Neural cell (in vitro differentiated cells): ENCODE data around the gene COLEC11. TPM values are rescaled to one million over a fixed set of nuclear protein-coding genes. Genes with fewer than 3 reads are reported as not detected.

Experiments
- H2AFZ ChIP-seq: fragments of 200-600, 300-800 bp; sonication (generic), shearing (Covaris generic); 2 replicates; pipeline ENCODE4 v1.6.0; 2014; ENCODE audit warnings: low read depth, mild to moderate bottlenecking, antibody characterized with exemption, low read length, moderate library complexity
- H3F3A ChIP-seq: fragments of 200-600 bp; shearing (Covaris generic); 2 replicates; pipeline ENCODE4 v1.6.1; 2016; ENCODE audit warnings: mild to moderate bottlenecking, moderate library complexity, mixed read lengths, antibody characterized with exemption, low read length; ENCODE audit not compliant: insufficient read depth, poor library complexity, severe bottlenecking
- H3K27ac ChIP-seq: fragments of 200-600, 300-800 bp; sonication (generic), shearing (Covaris generic); 2 replicates; pipeline ENCODE4 v1.5.1; 2014; ENCODE audit warnings: mild to moderate bottlenecking, low read length, moderate library complexity
- H3K27me3 ChIP-seq: fragments of 300-800, 200-600 bp; sonication (generic), shearing (Covaris generic); 2 replicates; pipeline ENCODE4 v1.6.0; 2014; ENCODE audit warnings: mild to moderate bottlenecking, low read depth, low read length, moderate library complexity; ENCODE audit not compliant: insufficient read depth
- H3K36me3 ChIP-seq: fragments of 300-800, 200-600 bp; sonication (generic), shearing (Covaris generic); 2 replicates; pipeline ENCODE4 v1.5.1; 2014; ENCODE audit warnings: mild to moderate bottlenecking, antibody characterized with exemption, low read length, moderate library complexity; ENCODE audit not compliant: insufficient read depth
- H3K4me2 ChIP-seq: fragments of 300-800, 200-600 bp; sonication (generic), shearing (Covaris generic); 2 replicates; pipeline ENCODE4 v1.6.0; 2014; ENCODE audit warnings: mild to moderate bottlenecking, low read length
- H3K4me3 ChIP-seq: fragments of 300-800, 200-600 bp; sonication (generic), shearing (Covaris generic); 2 replicates; pipeline ENCODE4 v1.5.1; 2014; ENCODE audit warnings: mild to moderate bottlenecking, low read length, moderate library complexity
- H3K79me2 ChIP-seq: fragments of 200-600 bp; shearing (Covaris generic); replicated peaks from 2 replicates; pipeline ENCODE4 v1.6.0; 2014; ENCODE audit warnings: mild to moderate bottlenecking, low read length, moderate library complexity; ENCODE audit not compliant: insufficient read depth
- H3K9ac ChIP-seq: fragments of 300-800, 200-600 bp; sonication (generic), shearing (Covaris generic); 2 replicates; pipeline ENCODE4 v1.6.1; 2016; ENCODE audit warnings: mild to moderate bottlenecking, low read length, mixed read lengths
- H3K9me2 ChIP-seq: fragments of 200-600 bp; shearing (Covaris generic); 2 replicates; pipeline ENCODE4 v1.6.1; 2016; ENCODE audit warnings: mild to moderate bottlenecking, low read length, mixed read lengths; ENCODE audit not compliant: insufficient read depth
- H3K9me3 ChIP-seq: fragments of 200-600, 300-800 bp; sonication (generic), shearing (Covaris generic); 2 replicates; pipeline ENCODE4 v1.6.1; 2016; ENCODE audit warnings: mild to moderate bottlenecking, mixed run types, low read length, moderate library complexity, mixed read lengths
- H4K20me1 ChIP-seq: fragments of 200-600 bp; shearing (Covaris generic); 2 replicates; pipeline ENCODE4 v1.6.1; 2016; ENCODE audit warnings: mild to moderate bottlenecking, mixed run types; ENCODE audit not compliant: insufficient read depth
- EP300 ChIP-seq: fragments of 450-650 bp; conservative IDR thresholded peaks from 2 replicates; pipeline ENCODE4 v1.6.1; 2014; ENCODE audit warnings: antibody characterized with exemption, mild to moderate bottlenecking, moderate library complexity; ENCODE audit not compliant: poor library complexity, severe bottlenecking
- EZH2 ChIP-seq: fragments of 200-600, 300-800 bp; shearing (Covaris generic), sonication (generic); IDR thresholded peaks from 2 replicates; pipeline ENCODE4 v1.6.1; 2014; ENCODE audit warnings: antibody characterized with exemption, low read length, borderline replicate concordance, mild to moderate bottlenecking; ENCODE audit not compliant: insufficient read depth, poor library complexity, severe bottlenecking
- MXI1 ChIP-seq: fragments of 450-650 bp; conservative IDR thresholded peaks from 2 replicates; pipeline ENCODE4 v1.6.1; 2014; ENCODE audit warnings: antibody characterized with exemption, mild to moderate bottlenecking; ENCODE audit not compliant: poor library complexity, severe bottlenecking
- POLR2AphosphoS5 ChIP-seq: IDR thresholded peaks from 2 replicates; pipeline ENCODE4 v1.6.1; 2012
- RAD21 ChIP-seq: fragments of 450-650 bp; conservative IDR thresholded peaks from 2 replicates; pipeline ENCODE4 v1.6.1; 2014; ENCODE audit warnings: antibody characterized with exemption, mild to moderate bottlenecking, moderate library complexity
- REST ChIP-seq: IDR thresholded peaks from 2 replicates; pipeline ENCODE4 v1.6.1; 2012; ENCODE audit warnings: borderline replicate concordance
- SMC3 ChIP-seq: fragments of 450-650 bp; conservative IDR thresholded peaks from 2 replicates; pipeline ENCODE4 v1.6.1; 2014; ENCODE audit warnings: antibody characterized with exemption, mild to moderate bottlenecking, moderate library complexity; ENCODE audit not compliant: poor library complexity
- TAF1 ChIP-seq: IDR thresholded peaks from 2 replicates; pipeline ENCODE4 v1.6.1; 2012; ENCODE audit warnings: low read depth
- polyA plus RNA-seq: library from polyadenylated mRNA; depleted of rRNA; stranded (reverse); fragments of >200 nt; gene quantifications from 2 replicates; pipeline ENCODE4 v1.2.3, GENCODE V29; 2014
- TF ChIP-seq, protein P1 (sequence below): fragments of 450-650 bp; IDR thresholded peaks from 2 replicates; pipeline ENCODE4 v1.5.1; 2014; ENCODE audit warnings: antibody characterized with exemption, mild to moderate bottlenecking, moderate library complexity; ENCODE audit not compliant: poor library complexity, severe bottlenecking

Gene COLEC11
- polyA plus RNA-seq, 1 donor from 2014 or later = 4.0 TPM

GRCh38 chr2:3598197-3598910 lies 3.4 kb downstream of the COLEC11 start:
- no peak overlapping the region for H2AFZ ChIP-seq
- no peaks in the 10 kb centered on the region for H3K9me3 ChIP-seq
- H3K36me3 ChIP-seq = no peaks in the 10 kb centered on the region
- no peaks in the 10 kb centered on the region for H3K79me2 ChIP-seq
- no peak overlapping the region for H3K27ac ChIP-seq
- no peaks in the 10 kb centered on the region for H3K27me3 ChIP-seq
- H3K9ac ChIP-seq = no peak overlapping the region
- no peak overlapping the region for H3K4me3 ChIP-seq
- no peaks in the 10 kb centered on the region for H3F3A ChIP-seq
- H4K20me1 ChIP-seq = no peaks in the 10 kb centered on the region
- TF ChIP-seq RAD21 (no peak), POLR2AphosphoS5 (no peak), MXI1 (no peak), EP300 (no peak), REST (no peak), SMC3 (no peak), EZH2 (no peak), TAF1 (no peak)
- TF ChIP-seq, protein P1, sequence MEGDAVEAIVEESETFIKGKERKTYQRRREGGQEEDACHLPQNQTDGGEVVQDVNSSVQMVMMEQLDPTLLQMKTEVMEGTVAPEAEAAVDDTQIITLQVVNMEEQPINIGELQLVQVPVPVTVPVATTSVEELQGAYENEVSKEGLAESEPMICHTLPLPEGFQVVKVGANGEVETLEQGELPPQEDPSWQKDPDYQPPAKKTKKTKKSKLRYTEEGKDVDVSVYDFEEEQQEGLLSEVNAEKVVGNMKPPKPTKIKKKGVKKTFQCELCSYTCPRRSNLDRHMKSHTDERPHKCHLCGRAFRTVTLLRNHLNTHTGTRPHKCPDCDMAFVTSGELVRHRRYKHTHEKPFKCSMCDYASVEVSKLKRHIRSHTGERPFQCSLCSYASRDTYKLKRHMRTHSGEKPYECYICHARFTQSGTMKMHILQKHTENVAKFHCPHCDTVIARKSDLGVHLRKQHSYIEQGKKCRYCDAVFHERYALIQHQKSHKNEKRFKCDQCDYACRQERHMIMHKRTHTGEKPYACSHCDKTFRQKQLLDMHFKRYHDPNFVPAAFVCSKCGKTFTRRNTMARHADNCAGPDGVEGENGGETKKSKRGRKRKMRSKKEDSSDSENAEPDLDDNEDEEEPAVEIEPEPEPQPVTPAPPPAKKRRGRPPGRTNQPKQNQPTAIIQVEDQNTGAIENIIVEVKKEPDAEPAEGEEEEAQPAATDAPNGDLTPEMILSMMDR = no peak
- no peak overlapping the region for H3K4me2 ChIP-seq
- no peaks in the 10 kb centered on the region for H3K9me2 ChIP-seq

- no peaks in the 10 kb centered on the region for H3K9me2 ChIP-seq
- H3K79me2 ChIP-seq = no peaks in the 10 kb centered on the region
- H3K9me3 ChIP-seq = no peaks in the 10 kb centered on the region
- H3K27me3 ChIP-seq = no peaks in the 10 kb centered on the region
- no peak overlapping the region for H3K4me2 ChIP-seq
- no peaks in the 10 kb centered on the region for H4K20me1 ChIP-seq
- TF ChIP-seq RAD21 (no peak), SMC3 (no peak), POLR2AphosphoS5 (no peak), REST (no peak), EP300 (no peak), MXI1 (no peak), TAF1 (no peak), EZH2 (no peak)
- TF ChIP-seq, protein P1 = no peak
- no peak overlapping the region for H3K27ac ChIP-seq
- no peak overlapping the region for H3K9ac ChIP-seq
- no peaks in the 10 kb centered on the region for H3F3A ChIP-seq
- H2AFZ ChIP-seq = no peak overlapping the region
- no peak overlapping the region for H3K4me3 ChIP-seq
- no peaks in the 10 kb centered on the region for H3K36me3 ChIP-seq
Observed at GRCh38 chr2:3598912-3599854, 4.3 kb downstream of the COLEC11 start.
